ENCODE measurements around the gene XPR1.
"Not testable (repeated sequence)": the region's sequence is repeated elsewhere in the genome, so short reads cannot be mapped to it uniquely, and the experiment has no call there.

Gene XPR1

GRCh38 chr1:180643693-180644092 lies 11.9 kb downstream of the XPR1 start:
- H3K27me3 Mint-ChIP-seq (ENCODE audit: low read depth): no peaks in the 10 kb centered on the region
- DNase-seq (ENCODE audit: low spot score): no peak
- no peaks in the 10 kb centered on the region for H3K4me1 Mint-ChIP-seq (ENCODE audit: low read depth)
- H3K4me3 Mint-ChIP-seq: no peak overlapping the region
- H3K36me3 Mint-ChIP-seq (ENCODE audit: low read depth): no peaks in the 10 kb centered on the region
- no peak overlapping the region for H3K27ac Mint-ChIP-seq
- no peaks in the 10 kb centered on the region for H3K9me3 Mint-ChIP-seq

DNA sequence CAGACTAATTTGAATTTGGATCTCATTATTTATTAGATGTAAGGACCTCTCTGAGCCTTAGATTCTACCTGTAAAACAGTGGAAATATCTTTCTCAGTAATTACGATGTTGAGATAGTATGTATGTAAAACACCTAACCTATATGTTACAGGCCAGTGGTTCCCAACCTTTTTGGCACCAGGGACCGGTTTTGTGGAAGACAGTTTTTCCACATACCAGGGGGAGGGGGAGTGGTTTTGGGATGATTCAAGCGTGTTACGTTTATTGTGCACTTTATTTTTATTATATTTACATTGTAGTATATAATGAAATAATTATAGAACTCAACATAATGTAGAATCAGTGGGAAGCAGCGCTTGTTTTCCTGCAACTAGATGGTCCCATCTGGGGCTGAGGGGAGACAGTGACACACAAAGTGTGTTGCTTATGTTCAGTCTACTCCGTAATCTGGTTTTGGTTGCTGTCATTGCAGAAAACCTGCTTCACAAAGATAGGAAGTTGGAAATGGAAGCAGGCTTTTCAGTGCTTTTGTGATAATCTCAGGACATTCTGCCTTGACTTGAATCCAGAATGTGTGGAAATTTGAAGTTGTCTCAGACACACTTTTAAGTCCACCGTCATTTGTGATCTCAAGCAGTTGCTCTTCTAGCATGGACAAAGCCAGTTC lies 12.8 kb downstream of the XPR1 start:
- Mint-ChIP-seq H3K9me3 (no peaks in the 10 kb centered on the region), H3K36me3 (ENCODE audit: low read depth) (no peaks in the 10 kb centered on the region), H3K4me3 (no peak overlapping the region), H3K27me3 (ENCODE audit: low read depth) (no peaks in the 10 kb centered on the region), H3K4me1 (ENCODE audit: low read depth) (no peaks in the 10 kb centered on the region), H3K27ac (no peak overlapping the region)
- no peak for DNase-seq (ENCODE audit: low spot score)

- H3K4me3 Mint-ChIP-seq; DNase-seq (ENCODE audit: low spot score); H3K27me3 Mint-ChIP-seq (ENCODE audit: low read depth); H3K4me1 Mint-ChIP-seq (ENCODE audit: low read depth); H3K9me3 Mint-ChIP-seq; H3K36me3 Mint-ChIP-seq (ENCODE audit: low read depth); H3K27ac Mint-ChIP-seq: not testable (repeated sequence)
Observed at GRCh38 chr1:180645261-180645660, 13.4 kb downstream of the XPR1 start.

DNA sequence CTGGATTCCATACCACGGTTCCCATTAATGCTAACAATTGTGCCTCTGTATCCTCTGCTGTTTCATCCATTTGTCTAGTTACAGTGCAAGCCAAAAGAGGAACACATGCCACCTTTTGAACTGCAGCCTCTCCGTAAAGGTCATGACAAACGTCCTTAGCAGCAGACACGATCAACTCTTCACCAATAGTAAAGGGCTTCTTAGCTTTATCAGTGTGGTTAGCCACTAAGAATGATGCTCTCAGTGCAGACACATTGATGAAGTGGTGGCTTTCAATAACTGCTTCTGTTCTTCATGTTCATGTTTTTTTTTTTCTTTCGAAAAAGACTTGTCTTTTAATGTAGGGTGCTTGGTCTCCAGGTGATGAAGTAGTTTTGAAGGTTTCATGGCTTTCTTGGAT lies 14.3 kb downstream of the XPR1 start:
- Mint-ChIP-seq H3K4me1 (ENCODE audit: low read depth) (peaks cover 1% of the 10 kb centered on the region), H3K27ac (no peak overlapping the region), H3K27me3 (ENCODE audit: low read depth) (no peaks in the 10 kb centered on the region), H3K36me3 (ENCODE audit: low read depth) (peaks cover 4% of the 10 kb centered on the region), H3K9me3 (no peaks in the 10 kb centered on the region), H3K4me3 (no peak overlapping the region)
- DNase-seq (ENCODE audit: low spot score): no peak

GRCh38 chr1:180646547-180646946 lies 14.7 kb downstream of the XPR1 start:
- Mint-ChIP-seq H3K4me3 (no peak overlapping the region), H3K27me3 (ENCODE audit: low read depth) (no peaks in the 10 kb centered on the region), H3K36me3 (ENCODE audit: low read depth) (peaks cover 4% of the 10 kb centered on the region), H3K9me3 (no peaks in the 10 kb centered on the region), H3K27ac (no peak overlapping the region), H3K4me1 (ENCODE audit: low read depth) (peaks cover 1% of the 10 kb centered on the region)
- no peak for DNase-seq (ENCODE audit: low spot score)

DNA sequence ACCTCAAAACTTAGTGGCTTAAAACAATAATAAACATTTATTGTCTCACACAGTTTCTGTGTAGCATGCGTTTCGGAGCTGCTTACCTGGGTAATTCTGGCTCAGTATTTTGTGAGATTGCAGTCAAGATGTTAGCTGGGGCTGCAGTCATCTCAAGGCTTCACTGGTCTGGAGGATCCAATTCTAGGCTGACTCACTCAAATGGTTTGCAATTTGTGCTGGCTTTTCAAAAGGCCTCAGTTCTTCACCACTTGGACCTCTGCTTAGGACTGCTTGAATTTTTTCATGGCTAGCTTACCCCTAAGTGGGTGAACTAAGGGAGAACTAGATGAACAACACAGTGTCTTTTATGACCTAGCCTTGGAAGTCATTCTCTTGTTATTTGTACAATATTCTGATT lies 21.0 kb downstream of the XPR1 start:
- Mint-ChIP-seq H3K36me3 (ENCODE audit: low read depth) (peaks cover 8% of the 10 kb centered on the region), H3K27ac (no peak overlapping the region), H3K4me1 (ENCODE audit: low read depth) (peaks cover 6% of the 10 kb centered on the region), H3K9me3 (peaks cover 17% of the 10 kb centered on the region), H3K27me3 (ENCODE audit: low read depth) (no peaks in the 10 kb centered on the region), H3K4me3 (no peak overlapping the region)
- DNase-seq (ENCODE audit: low spot score): no peak

GRCh38 chr1:180662709-180663108 lies 30.9 kb downstream of the XPR1 start:
- Mint-ChIP-seq H3K9me3 (peaks cover 58% of the 10 kb centered on the region), H3K27ac (no peak overlapping the region), H3K4me3 (no peak overlapping the region), H3K4me1 (ENCODE audit: low read depth) (no peaks in the 10 kb centered on the region), H3K36me3 (ENCODE audit: low read depth) (peaks cover 53% of the 10 kb centered on the region), H3K27me3 (ENCODE audit: low read depth) (no peaks in the 10 kb centered on the region)
- DNase-seq (ENCODE audit: low spot score): no peak

- H3K27me3 Mint-ChIP-seq (ENCODE audit: low read depth): no peaks in the 10 kb centered on the region
- H3K36me3 Mint-ChIP-seq (ENCODE audit: low read depth): peaks cover 40% of the 10 kb centered on the region
- no peak overlapping the region for H3K27ac Mint-ChIP-seq
- peaks cover 12% of the 10 kb centered on the region for H3K4me1 Mint-ChIP-seq (ENCODE audit: low read depth)
- no peak overlapping the region for H3K4me3 Mint-ChIP-seq
- H3K9me3 Mint-ChIP-seq: peaks cover 24% of the 10 kb centered on the region
- no peak for DNase-seq (ENCODE audit: low spot score)
Observed at GRCh38 chr1:180670681-180671080, 38.9 kb downstream of the XPR1 start.

DNA sequence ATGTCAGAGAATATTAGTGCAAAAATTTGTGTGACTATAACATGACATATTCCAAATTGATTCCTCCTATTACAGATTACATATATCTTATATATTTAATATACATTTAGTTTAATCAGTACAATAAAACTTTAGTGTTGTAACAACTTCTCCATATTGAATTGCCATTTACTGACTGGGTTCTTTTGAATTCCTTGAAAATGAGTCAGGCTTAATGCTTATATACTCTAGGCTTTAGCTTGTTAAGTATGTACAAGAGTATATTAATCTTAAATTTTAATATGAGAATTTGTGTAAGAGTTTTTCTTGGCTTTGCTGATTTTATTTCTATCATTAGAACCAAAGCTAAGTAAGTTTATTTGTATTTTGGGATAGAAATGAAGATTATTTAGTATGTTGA lies 40.3 kb downstream of the XPR1 start:
- DNase-seq (ENCODE audit: low spot score): no peak
- no peak overlapping the region for H3K27ac Mint-ChIP-seq
- H3K4me3 Mint-ChIP-seq: no peak overlapping the region
- H3K27me3 Mint-ChIP-seq (ENCODE audit: low read depth): no peaks in the 10 kb centered on the region
- peaks cover 12% of the 10 kb centered on the region for H3K4me1 Mint-ChIP-seq (ENCODE audit: low read depth)
- H3K9me3 Mint-ChIP-seq: peaks cover 21% of the 10 kb centered on the region
- peaks cover 31% of the 10 kb centered on the region for H3K36me3 Mint-ChIP-seq (ENCODE audit: low read depth)

DNA sequence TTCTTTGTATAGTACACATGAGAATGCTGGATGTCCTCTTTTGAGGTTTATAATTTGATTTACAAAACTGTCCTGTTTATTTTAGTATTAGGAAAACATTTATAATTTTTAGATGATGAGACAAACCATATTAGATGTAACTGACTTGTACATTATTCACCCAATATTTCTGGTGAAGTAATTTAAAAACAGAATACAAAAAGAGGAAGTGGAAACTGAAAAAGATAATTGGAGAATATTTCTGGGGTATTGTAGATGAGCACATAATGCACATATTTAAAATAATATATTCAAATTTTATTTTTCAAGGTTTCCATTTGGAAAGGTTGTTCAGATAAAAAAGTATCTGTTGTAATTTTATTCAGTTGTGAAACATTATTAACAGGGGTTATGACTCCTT lies 40.7 kb downstream of the XPR1 start:
- no peak overlapping the region for H3K27ac Mint-ChIP-seq
- H3K4me1 Mint-ChIP-seq (ENCODE audit: low read depth): peaks cover 12% of the 10 kb centered on the region
- H3K27me3 Mint-ChIP-seq (ENCODE audit: low read depth): no peaks in the 10 kb centered on the region
- H3K36me3 Mint-ChIP-seq (ENCODE audit: low read depth): peaks cover 28% of the 10 kb centered on the region
- peaks cover 17% of the 10 kb centered on the region for H3K9me3 Mint-ChIP-seq
- DNase-seq (ENCODE audit: low spot score): no peak
- no peak overlapping the region for H3K4me3 Mint-ChIP-seq

DNA sequence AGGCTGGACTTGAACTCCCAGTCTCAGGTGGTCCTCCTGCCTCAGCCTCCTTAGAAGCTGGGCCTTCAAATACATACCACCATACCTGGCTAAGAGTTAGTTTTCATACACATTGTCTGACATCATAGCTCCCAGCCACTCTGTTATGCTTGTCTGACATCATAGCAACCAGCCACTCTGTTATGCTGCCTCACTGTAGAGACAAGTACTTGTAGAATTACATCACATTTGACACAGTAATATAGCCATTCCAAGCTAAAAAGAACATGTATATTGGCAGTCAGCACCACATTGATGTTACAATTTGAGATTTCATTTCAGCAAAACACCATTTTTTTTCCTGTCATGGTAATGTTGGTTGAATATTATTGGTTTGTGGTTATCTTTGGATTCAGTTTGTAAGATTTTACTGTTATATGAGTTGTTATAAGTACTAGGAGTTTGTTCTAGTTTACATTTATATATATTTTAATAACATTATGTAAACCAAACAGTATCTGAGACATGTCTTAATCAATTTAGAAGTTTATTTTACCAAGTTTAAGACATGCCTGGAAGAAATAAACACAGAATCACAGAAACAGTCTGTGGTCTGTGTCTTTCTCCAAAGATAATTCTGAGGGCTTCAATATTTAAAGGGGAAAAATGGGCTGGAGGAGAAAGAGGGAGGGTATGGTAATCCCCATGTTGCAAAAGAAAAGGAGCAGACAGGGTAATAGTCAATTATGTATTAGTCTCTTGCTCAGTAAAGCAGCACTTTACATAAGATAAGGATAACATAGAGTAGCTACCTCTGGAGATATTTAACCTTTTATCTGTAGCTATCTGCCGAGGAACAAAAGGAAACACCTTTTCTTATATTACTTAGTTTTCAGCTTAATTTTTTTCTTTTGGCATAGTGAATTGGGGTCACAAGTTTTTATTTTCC lies 43.0 kb downstream of the XPR1 start:
- no peak overlapping the region for H3K4me3 Mint-ChIP-seq
- peaks cover 16% of the 10 kb centered on the region for H3K9me3 Mint-ChIP-seq
- peaks cover 18% of the 10 kb centered on the region for H3K36me3 Mint-ChIP-seq (ENCODE audit: low read depth)
- H3K27ac Mint-ChIP-seq: no peak overlapping the region
- no peaks in the 10 kb centered on the region for H3K27me3 Mint-ChIP-seq (ENCODE audit: low read depth)
- H3K4me1 Mint-ChIP-seq (ENCODE audit: low read depth): peaks cover 10% of the 10 kb centered on the region
- DNase-seq (ENCODE audit: low spot score): no peak

GRCh38 chr1:180675586-180675985 lies 43.8 kb downstream of the XPR1 start:
- Mint-ChIP-seq H3K36me3 (ENCODE audit: low read depth) (peaks cover 14% of the 10 kb centered on the region), H3K27ac (no peak overlapping the region), H3K4me1 (ENCODE audit: low read depth) (peaks cover 7% of the 10 kb centered on the region), H3K9me3 (peaks cover 12% of the 10 kb centered on the region), H3K27me3 (ENCODE audit: low read depth) (no peaks in the 10 kb centered on the region), H3K4me3 (no peak overlapping the region)
- no peak for DNase-seq (ENCODE audit: low spot score)

- no peak for DNase-seq (ENCODE audit: low spot score)
- peaks cover 11% of the 10 kb centered on the region for H3K36me3 Mint-ChIP-seq (ENCODE audit: low read depth)
- peaks cover 9% of the 10 kb centered on the region for H3K9me3 Mint-ChIP-seq
- H3K27me3 Mint-ChIP-seq (ENCODE audit: low read depth): no peaks in the 10 kb centered on the region
- no peaks in the 10 kb centered on the region for H3K4me1 Mint-ChIP-seq (ENCODE audit: low read depth)
- no peak overlapping the region for H3K27ac Mint-ChIP-seq
- no peak overlapping the region for H3K4me3 Mint-ChIP-seq
Observed at GRCh38 chr1:180680558-180681144, 48.8 kb downstream of the XPR1 start.

- not testable (repeated sequence) for DNase-seq (ENCODE audit: low spot score); H3K9me3 Mint-ChIP-seq; H3K4me3 Mint-ChIP-seq; H3K27me3 Mint-ChIP-seq (ENCODE audit: low read depth); H3K27ac Mint-ChIP-seq; H3K4me1 Mint-ChIP-seq (ENCODE audit: low read depth)
- peaks cover 18% of the 10 kb centered on the region for H3K36me3 Mint-ChIP-seq (ENCODE audit: low read depth)
Observed at GRCh38 chr1:180683117-180683516, 51.3 kb downstream of the XPR1 start.
